ENCODE results near the gene MAST4. TPM values are rescaled to one million over a fixed set of nuclear protein-coding genes. Genes with fewer than 3 reads are reported as not detected.

Gene MAST4
- total and polyA plus RNA-seq, 2 of the 4 experiments (the other 2 are of a cell fraction), result 4.8 to 6.8 TPM

- no peak overlapping the region for H4K5ac ChIP-seq (ENCODE audit: low read depth, low read length)
- DNase-seq (no peak), ATAC-seq (ENCODE audit: low read depth) (no peak)
- no peak overlapping the region for H3K18ac ChIP-seq (ENCODE audit: low read depth, low read length)
- WGBS, 2 experiments (ENCODE audit: extremely low coverage in 2 of 2, insufficient read length in 1 of 2), result no CpG with 5 or more reads among the region's 3 CpGs
- no peak overlapping the region for H2AK5ac ChIP-seq (ENCODE audit: low read depth, low read length)
- H2BK20ac ChIP-seq (ENCODE audit: low read depth, low read length), result no peak overlapping the region
- no peaks in the 10 kb centered on the region for H3K27me3 ChIP-seq (ENCODE audit: control insufficient read depth, insufficient read depth, low read length)
- H3K79me1 ChIP-seq (ENCODE audit: low read depth in 1 of 2, low read length in 2 of 2), result no peaks in the 10 kb centered on the region
- H3K23ac ChIP-seq (ENCODE audit: low read depth, low read length), result no peak overlapping the region
- no peaks in the 10 kb centered on the region for H4K20me1 ChIP-seq (ENCODE audit: insufficient read depth, low read length)
- no peak overlapping the region for H2AFZ ChIP-seq (replicated peaks; ENCODE audit: low read length, poor library complexity)
- no peak overlapping the region for H3K9ac ChIP-seq (ENCODE audit: low read depth, low read length)
- dilution Hi-C loops (cut with HindIII; ENCODE audit: low sequenced_read_pairs, unreplicated experiment) (no loop called here), intact Hi-C loops (cut with micrococcal nuclease) (no loop called here), in situ Hi-C loops (cut with MboI; ENCODE audit: low sequenced_read_pairs) (no loop called here)
- H3K4me2 ChIP-seq (ENCODE audit: low read depth, low read length), result no peak overlapping the region
- no peak overlapping the region for H4K8ac ChIP-seq (ENCODE audit: low read depth in 2 of 2, low read length in 2 of 2)
- H3K9me3 ChIP-seq (ENCODE audit: control insufficient read depth, insufficient read depth, low read length), result no peaks in the 10 kb centered on the region
- H3K4me3 ChIP-seq (ENCODE audit: insufficient read depth, low read depth, low read length), result no peak overlapping the region
- H3K9me1 ChIP-seq (ENCODE audit: insufficient read depth, low read length), result no peaks in the 10 kb centered on the region
- ChIA-PET POLR2A (ENCODE audit: unreplicated experiment) (no interaction called here), CTCF (no interaction called here)
- H4K91ac ChIP-seq (ENCODE audit: insufficient read depth, low read depth, low read length), result no peak overlapping the region
- H3K14ac ChIP-seq (replicated peaks; ENCODE audit: low read depth, low read length), result no peak overlapping the region
- no peak overlapping the region for H2AK9ac ChIP-seq (replicated peaks; ENCODE audit: low read depth, low read length, poor library complexity)
- H3K36me3 ChIP-seq (ENCODE audit: control insufficient read depth, insufficient read depth, low read length), result no peaks in the 10 kb centered on the region
- no peak overlapping the region for H3K4ac ChIP-seq (ENCODE audit: low read depth, low read length)
- H2BK120ac ChIP-seq (ENCODE audit: low read depth, low read length), result no peak overlapping the region
- H2BK15ac ChIP-seq (ENCODE audit: low read depth, low read length), result no peak overlapping the region
- no peak overlapping the region for H3K27ac ChIP-seq (ENCODE audit: insufficient read depth, low read length)
- H2BK5ac ChIP-seq (ENCODE audit: low read depth, low read length, poor library complexity, severe bottlenecking), result no peak overlapping the region
- no peaks in the 10 kb centered on the region for H3K4me1 ChIP-seq (ENCODE audit: control insufficient read depth, insufficient read depth, low read length)
- TF ChIP-seq SMC3 (IDR thresholded peaks at IDR 0.05; ENCODE audit: low read depth, low read length) (no peak), RCOR1 (IDR thresholded peaks at IDR 0.05; ENCODE audit: insufficient replicate concordance, low read length) (no peak), RAD21 (IDR thresholded peaks at IDR 0.05; ENCODE audit: low read length) (no peak), CTCF (conservative IDR thresholded peaks at IDR 0.05; ENCODE audit: low read depth, low read length) (no peak), CHD1 (IDR thresholded peaks at IDR 0.05; ENCODE audit: low read depth, low read length) (no peak), BHLHE40 (IDR thresholded peaks at IDR 0.05; ENCODE audit: low read depth, low read length) (no peak), RFX5 (IDR thresholded peaks at IDR 0.05; ENCODE audit: low read depth, low read length) (no peak), CEBPB (IDR thresholded peaks at IDR 0.05; ENCODE audit: low read depth, low read length) (no peak), MAFK (IDR thresholded peaks at IDR 0.05; ENCODE audit: low read depth, low read length) (no peak), MXI1 (IDR thresholded peaks at IDR 0.05; ENCODE audit: borderline replicate concordance, low read depth, low read length) (no peak), NFE2L2 (IDR thresholded peaks at IDR 0.05; ENCODE audit: low read depth, low read length) (no peak), ELK1 (IDR thresholded peaks at IDR 0.05; ENCODE audit: borderline replicate concordance, low read depth, low read length) (no peak), USF2 (IDR thresholded peaks at IDR 0.05; ENCODE audit: low read depth, low read length) (no peak), MAZ (IDR thresholded peaks at IDR 0.05; ENCODE audit: borderline replicate concordance, low read depth, low read length) (no peak), POLR2A (IDR thresholded peaks at IDR 0.05; ENCODE audit: low read depth, low read length) (no peak), FOS (IDR thresholded peaks at IDR 0.05; ENCODE audit: low read depth, low read length) (no peak)
- H3K56ac ChIP-seq (ENCODE audit: extremely low read depth, insufficient read depth, low read length), result no peak overlapping the region
- no TSS peak for BruUV-seq (replicated peaks)
These were observed 28.7 kb upstream of the MAST4 start for GRCh38 chr5:66567474-66567873.

All from IMR-90 (cell line).